Ectodermal cell (in vitro differentiated cells): ENCODE results near the gene GPSM3.
A peak's percentile ranks its signal among the peaks of the same experiment; 100 is the strongest.

Experiments
- H3K27ac ChIP-seq: 2 replicates; pipeline ENCODE4 v1.7.0; 2013; ENCODE audit warnings: mild to moderate bottlenecking, low read depth, low read length; ENCODE audit not compliant: insufficient read depth, poor library complexity, severe bottlenecking
- H3K27me3 ChIP-seq: 2 replicates; pipeline ENCODE4 v1.7.0; 2013; ENCODE audit warnings: mild to moderate bottlenecking, low read length; ENCODE audit not compliant: insufficient read depth, control insufficient read depth, poor library complexity, severe bottlenecking
- H3K36me3 ChIP-seq: one replicate; pipeline ENCODE4 v1.7.0; 2013; ENCODE audit warnings: low read length; ENCODE audit not compliant: control insufficient read depth, insufficient read depth
- H3K4me1 ChIP-seq: one replicate; pipeline ENCODE4 v1.7.0; 2013; ENCODE audit warnings: low read length; ENCODE audit not compliant: control insufficient read depth, insufficient read depth
- H3K4me3 ChIP-seq: 2 replicates; pipeline ENCODE4 v1.7.0; 2013; ENCODE audit warnings: low read depth, low read length, control low read depth; ENCODE audit not compliant: insufficient read depth
- H3K9me3 ChIP-seq: 2 replicates; pipeline ENCODE4 v1.7.0; 2013; ENCODE audit warnings: mild to moderate bottlenecking, low read length, moderate library complexity; ENCODE audit not compliant: control insufficient read depth
- WGBS, 2 experiments: methylation state at CpG; one replicate each; pipeline ENCODE4 v1.1.7; 2013; ENCODE audit warnings: missing lambda C conversion rate in 2 of 2; 5-methylcytosine and 5-hydroxymethylcytosine counted together

Gene GPSM3

DNA sequence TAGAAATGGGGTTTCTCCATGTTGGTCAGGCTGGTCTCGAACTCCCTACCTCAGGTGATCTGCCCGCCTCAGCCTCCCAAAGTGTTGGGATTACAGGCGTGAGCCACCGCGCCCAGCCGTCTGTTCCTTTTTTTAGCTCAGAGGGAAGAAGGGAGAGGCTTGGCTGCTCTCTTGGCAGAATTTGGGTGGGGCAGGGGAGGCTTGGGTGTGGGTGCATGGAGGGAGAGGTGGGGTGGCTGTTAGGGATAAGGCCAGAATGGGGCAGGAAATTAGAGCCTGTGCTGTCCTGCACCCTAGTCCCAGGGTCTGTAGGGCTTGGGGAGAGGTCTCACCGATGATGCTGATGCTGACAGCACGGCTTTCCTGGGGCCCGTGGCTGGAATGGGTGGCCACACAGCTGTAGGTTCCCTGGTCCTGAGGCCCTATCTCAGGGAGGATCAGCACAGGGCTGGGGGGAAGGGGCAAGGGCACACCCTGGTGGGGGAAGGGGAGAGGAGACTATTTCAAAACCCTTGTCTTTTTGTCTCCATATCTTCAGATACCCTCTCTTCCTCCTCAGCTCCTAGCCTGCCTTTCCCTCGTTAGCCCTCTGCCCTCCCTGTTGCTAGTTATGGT lies 10.4 kb downstream of the GPSM3 start:
- Histone ChIP-seq H3K36me3 (peaks cover 20% of the 10 kb centered on the region), H3K4me1 (peaks cover 10% of the 10 kb centered on the region), H3K27me3 (no peaks in the 10 kb centered on the region), H3K4me3 (no peak overlapping the region), H3K27ac (no peak overlapping the region), H3K9me3 (no peaks in the 10 kb centered on the region)
- 94 to 95% methylated on average over 10 of the region's 10 CpGs for WGBS, 2 experiments

GRCh38 chr6:32181148-32181702 lies 11.2 kb downstream of the GPSM3 start:
- Histone ChIP-seq H3K36me3 (peaks cover 15% of the 10 kb centered on the region), H3K27ac (no peak overlapping the region)
- 91 to 92% methylated on average over 15 of the region's 15 CpGs for WGBS, 2 experiments

DNA sequence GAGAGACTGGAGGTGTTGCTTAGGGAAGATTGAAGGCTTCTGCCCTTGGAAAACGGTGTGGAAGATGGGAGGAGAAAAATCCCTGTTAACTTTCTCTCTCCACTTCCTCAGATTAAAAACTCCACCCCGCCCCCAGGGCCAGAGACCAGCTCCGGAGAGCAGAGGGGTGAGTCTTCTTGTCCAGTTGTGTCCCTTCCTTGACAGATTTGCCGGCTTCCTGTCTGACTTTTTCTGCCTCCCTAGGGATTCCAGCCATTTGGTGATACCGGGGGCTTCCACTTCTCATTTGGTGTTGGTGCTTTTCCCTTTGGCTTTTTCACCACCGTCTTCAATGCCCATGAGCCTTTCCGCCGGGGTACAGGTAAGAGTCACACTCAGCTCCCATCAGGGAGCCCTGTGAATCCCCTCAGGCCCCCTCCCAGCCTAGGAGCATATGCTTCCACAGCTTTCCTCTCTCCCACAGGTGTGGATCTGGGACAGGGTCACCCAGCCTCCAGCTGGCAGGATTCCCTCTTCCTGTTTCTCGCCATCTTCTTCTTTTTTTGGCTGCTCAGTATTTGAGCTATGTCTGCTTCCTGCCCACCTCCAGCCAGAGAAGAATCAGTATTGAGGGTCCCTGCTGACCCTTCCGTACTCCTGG lies 12.6 kb downstream of the GPSM3 start:
- H3K4me1 ChIP-seq: peaks cover 14% of the 10 kb centered on the region
- H3K36me3 ChIP-seq: peaks cover 15% of the 10 kb centered on the region
- H3K9me3 ChIP-seq: no peaks in the 10 kb centered on the region
- H3K4me3 ChIP-seq: peak overlapping the region; percentile 98
- H3K27me3 ChIP-seq: no peaks in the 10 kb centered on the region
- no peak overlapping the region for H3K27ac ChIP-seq
- WGBS, 2 experiments: 96 to 97% methylated on average over 9 to 10 of the region's 10 CpGs

More at GRCh38 chr6:32181148-32181702, 11.2 kb downstream of the GPSM3 start:
- no peaks in the 10 kb centered on the region for H3K9me3 ChIP-seq
- H3K4me1 ChIP-seq: peaks cover 10% of the 10 kb centered on the region
- H3K4me3 ChIP-seq: no peak overlapping the region
- no peaks in the 10 kb centered on the region for H3K27me3 ChIP-seq

GRCh38 chr6:32178547-32179440 lies 13.6 kb downstream of the GPSM3 start:
- no peaks in the 10 kb centered on the region for H3K27me3 ChIP-seq
- no peaks in the 10 kb centered on the region for H3K9me3 ChIP-seq
- peak overlapping the region; percentile 99 for H3K27ac ChIP-seq
- H3K36me3 ChIP-seq: peaks cover 13% of the 10 kb centered on the region
- H3K4me1 ChIP-seq: peaks cover 19% of the 10 kb centered on the region
- WGBS, 2 experiments: 5 to 6% methylated on average over 23 to 24 of the region's 24 CpGs
- H3K4me3 ChIP-seq: peak overlapping the region; percentile 98

GRCh38 chr6:32177788-32178546 lies 14.5 kb downstream of the GPSM3 start, which contains the start of gene RNF5:
Gene RNF5 (plus strand): TSS chr6:32178405. CDS start chr6:32178512, 107 bp downstream.
- Histone ChIP-seq H3K36me3 (peaks cover 8% of the 10 kb centered on the region), H3K27me3 (no peaks in the 10 kb centered on the region), H3K4me1 (peaks cover 23% of the 10 kb centered on the region), H3K27ac (peak within 1 kb of the TSS; percentile 99), H3K9me3 (no peaks in the 10 kb centered on the region), H3K4me3 (peak within 1 kb of the TSS; percentile 98)
- WGBS, 2 experiments: 0% methylated on average over 33 of the region's 33 CpGs

DNA sequence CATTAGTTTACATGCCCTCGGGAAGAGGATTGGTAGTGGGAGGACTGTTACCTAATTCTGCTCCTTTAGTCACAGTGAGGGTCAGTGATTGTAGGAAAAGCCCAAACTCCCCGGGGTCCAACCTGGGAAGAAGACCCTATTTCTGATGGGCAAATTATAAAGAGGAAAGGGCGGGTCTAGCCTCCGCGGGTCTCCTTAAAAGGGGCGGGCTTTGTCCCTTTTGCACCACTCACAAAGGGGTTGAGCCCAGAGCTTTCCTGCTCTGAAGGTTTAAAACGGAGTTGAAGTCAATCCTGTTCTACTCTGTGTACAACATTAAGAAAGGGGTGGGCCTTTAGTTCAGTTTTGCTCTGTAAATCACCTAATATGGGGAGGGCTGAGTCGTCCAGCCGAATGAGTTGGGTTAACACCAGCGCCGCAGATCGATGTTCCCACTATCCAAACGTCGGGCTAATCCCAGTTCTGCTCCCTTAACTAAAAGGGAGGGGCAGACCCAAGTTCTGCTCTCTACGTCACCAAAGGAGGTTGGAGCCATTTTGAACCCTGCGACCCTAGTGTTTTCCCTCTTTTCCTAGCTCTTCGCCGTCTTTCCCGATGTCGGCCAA lies 15.2 kb downstream of the GPSM3 start:
- peak overlapping the region; percentile 98 for H3K4me3 ChIP-seq
- 0 to 1% methylated on average over 20 of the region's 20 CpGs for WGBS, 2 experiments
- H3K27ac ChIP-seq: peak overlapping the region; percentile 99
- H3K36me3 ChIP-seq: peaks cover 4% of the 10 kb centered on the region
- H3K4me1 ChIP-seq: peaks cover 25% of the 10 kb centered on the region
- H3K9me3 ChIP-seq: no peaks in the 10 kb centered on the region
- no peaks in the 10 kb centered on the region for H3K27me3 ChIP-seq

DNA sequence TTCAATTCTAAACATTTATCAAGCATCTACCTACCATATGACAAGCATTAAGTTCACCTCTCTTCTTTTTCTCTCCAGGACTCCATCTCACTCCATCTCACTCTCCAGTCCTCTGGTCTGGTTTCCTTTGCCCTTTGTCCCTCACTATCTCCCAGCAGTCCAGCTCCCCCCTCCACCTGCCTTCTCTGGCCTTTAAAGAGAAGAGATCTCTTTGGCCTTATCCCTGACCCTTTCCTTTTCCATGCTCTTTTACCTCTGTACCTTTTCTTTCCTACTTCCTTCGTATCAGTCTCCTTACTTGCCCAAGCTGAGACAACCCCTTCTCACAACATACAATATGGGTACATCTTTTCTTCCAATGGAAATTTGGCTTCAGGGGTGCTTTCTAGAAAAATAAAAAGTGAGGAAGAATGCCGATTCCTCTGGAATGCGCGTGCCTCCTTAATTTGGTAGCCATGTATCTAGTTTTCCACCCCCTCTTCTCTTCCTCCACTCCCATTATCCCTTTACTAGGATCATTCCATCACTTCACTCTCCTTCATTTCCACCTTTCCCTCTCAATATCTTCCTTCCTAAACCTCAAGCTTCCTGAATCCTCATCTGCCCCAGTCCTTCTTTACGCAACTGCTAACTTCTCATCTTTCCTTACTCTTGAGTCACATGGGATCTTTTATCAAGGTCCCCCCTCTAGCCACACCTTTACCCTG lies 15.8 kb downstream of the GPSM3 start:
- no peaks in the 10 kb centered on the region for H3K27me3 ChIP-seq
- peak overlapping the region; percentile 99 for H3K27ac ChIP-seq
- peaks cover 25% of the 10 kb centered on the region for H3K4me1 ChIP-seq
- H3K9me3 ChIP-seq: no peaks in the 10 kb centered on the region
- 20 to 25% methylated on average over 5 of the region's 5 CpGs for WGBS, 2 experiments
- H3K4me3 ChIP-seq: peak overlapping the region; percentile 98
- peaks cover under 1% of the 10 kb centered on the region for H3K36me3 ChIP-seq

GRCh38 chr6:32175711-32176475 lies 16.6 kb downstream of the GPSM3 start, which contains the start of gene AGPAT1:
Gene AGPAT1 (minus strand): TSS chr6:32176084. CDS start chr6:32171496, 4,588 bp downstream.
- H3K36me3 ChIP-seq: peaks cover 6% of the 10 kb centered on the region
- H3K9me3 ChIP-seq: no peaks in the 10 kb centered on the region
- peak within 1 kb of the TSS; percentile 98 for H3K4me3 ChIP-seq
- no peaks in the 10 kb centered on the region for H3K27me3 ChIP-seq
- peaks cover 25% of the 10 kb centered on the region for H3K4me1 ChIP-seq
- peak within 1 kb of the TSS; percentile 99 for H3K27ac ChIP-seq
- 1 to 2% methylated on average over 26 to 27 of the region's 27 CpGs for WGBS, 2 experiments
